ENCODE measurements around the gene RXFP3.

RXFP3 gene

GRCh38 chr5:33981408-33982162, 45.4 kb downstream of the RXFP3 start:
- DNase-seq = no peak

- no peak for DNase-seq
These were observed 48.0 kb downstream of the RXFP3 start for GRCh38 chr5:33984178-33984577.

GRCh38 chr5:33984671-33985124, 48.5 kb downstream of the RXFP3 start, which contains the start of gene SLC45A2:
Gene SLC45A2, minus strand, starts transcription at chr5:33984693. Its CDS starts 110 bp downstream, at chr5:33984583.
- no peak for DNase-seq

- DNase-seq = no peak
These were observed 49.3 kb downstream of the RXFP3 start for GRCh38 chr5:33985447-33985846.

Measured in NCI-H1105 treated with DMSO at 0.1 percent for 48 hours (cell line).